ENCODE data around the gene SPRED2.

The SPRED2 gene

DNA sequence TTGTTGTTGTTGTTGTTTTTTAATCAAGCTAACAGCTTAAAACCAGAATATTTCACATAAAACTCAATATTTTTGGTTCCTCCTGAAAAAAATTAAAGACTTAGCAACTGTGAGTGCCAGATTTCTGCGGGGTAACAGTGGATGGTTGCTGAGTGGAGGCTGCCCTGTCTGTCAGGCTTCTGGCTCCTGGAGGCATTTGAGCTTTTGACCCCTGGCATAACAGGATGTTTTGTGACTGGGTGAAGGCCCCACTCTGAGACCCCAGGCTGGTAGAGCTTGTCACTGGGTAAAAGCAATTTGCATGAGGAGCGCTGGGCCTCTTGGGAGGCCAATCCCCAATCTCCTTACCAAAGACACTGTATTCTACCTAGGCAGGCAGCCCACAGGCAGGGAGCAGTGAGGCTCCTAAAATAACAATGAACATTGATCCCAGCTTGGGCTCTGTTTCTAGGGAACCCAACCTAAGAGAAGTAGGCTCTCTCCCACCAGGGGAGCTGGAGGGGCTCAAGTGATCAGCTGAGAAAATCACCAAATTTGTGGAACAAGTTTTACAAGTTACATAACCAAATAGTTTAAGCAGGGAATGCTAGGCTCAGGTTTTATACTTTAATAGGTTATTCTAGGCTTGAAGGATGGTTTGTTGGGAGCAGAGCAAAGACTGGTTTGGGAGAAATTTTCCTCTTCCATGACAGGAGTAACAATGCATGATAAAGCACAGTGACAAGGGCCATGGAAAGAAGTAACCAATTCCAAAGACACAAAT is 5.9 kb upstream of the SPRED2 start:
- Histone ChIP-seq H3K27me3 (ENCODE audit: low read depth, low read length) (no peaks in the 10 kb centered on the region), H3K4me3 (ENCODE audit: low read depth in 1 of 2, low read length in 2 of 2) (no peak overlapping the region), H3K4me1 (ENCODE audit: control insufficient read depth in 1 of 2, insufficient read depth in 2 of 2, low read length in 2 of 2) (peaks cover 5% of the 10 kb centered on the region in 2 donors), H3K9me3 (ENCODE audit: control insufficient read depth in 1 of 2, low read length in 2 of 2) (no peaks in the 10 kb centered on the region), H3K36me3 (ENCODE audit: control insufficient read depth in 1 of 2, insufficient read depth in 2 of 2, low read length in 2 of 2) (peaks cover 0 to 6% of the 10 kb centered on the region in 2 donors), H3K27ac (ENCODE audit: low read length) (no peak overlapping the region)

GRCh38 chr2:65437392-65438135 is 5.2 kb upstream of the SPRED2 start:
- Histone ChIP-seq H3K9me3 (ENCODE audit: control insufficient read depth in 1 of 2, low read length in 2 of 2) (no peaks in the 10 kb centered on the region), H3K27me3 (ENCODE audit: low read depth, low read length) (no peaks in the 10 kb centered on the region), H3K36me3 (ENCODE audit: control insufficient read depth in 1 of 2, insufficient read depth in 2 of 2, low read length in 2 of 2) (peaks cover 0 to 6% of the 10 kb centered on the region in 2 donors), H3K27ac (ENCODE audit: low read length) (peak overlapping the region; percentile 87), H3K4me3 (ENCODE audit: low read depth in 1 of 2, low read length in 2 of 2) (no peak overlapping the region), H3K4me1 (ENCODE audit: control insufficient read depth in 1 of 2, insufficient read depth in 2 of 2, low read length in 2 of 2) (peaks cover 5% of the 10 kb centered on the region in 2 donors)

GRCh38 chr2:65436824-65437221 is 4.4 kb upstream of the SPRED2 start:
- Histone ChIP-seq H3K36me3 (ENCODE audit: control insufficient read depth in 1 of 2, insufficient read depth in 2 of 2, low read length in 2 of 2) (peaks cover 0 to 6% of the 10 kb centered on the region in 2 donors), H3K4me3 (ENCODE audit: low read depth in 1 of 2, low read length in 2 of 2) (peak overlapping the region; percentile 66 to 81), H3K27ac (ENCODE audit: low read length) (peak overlapping the region; percentile 87), H3K27me3 (ENCODE audit: low read depth, low read length) (no peaks in the 10 kb centered on the region), H3K9me3 (ENCODE audit: control insufficient read depth in 1 of 2, low read length in 2 of 2) (no peaks in the 10 kb centered on the region), H3K4me1 (ENCODE audit: control insufficient read depth in 1 of 2, insufficient read depth in 2 of 2, low read length in 2 of 2) (peaks cover 5% of the 10 kb centered on the region in 2 donors)

DNA sequence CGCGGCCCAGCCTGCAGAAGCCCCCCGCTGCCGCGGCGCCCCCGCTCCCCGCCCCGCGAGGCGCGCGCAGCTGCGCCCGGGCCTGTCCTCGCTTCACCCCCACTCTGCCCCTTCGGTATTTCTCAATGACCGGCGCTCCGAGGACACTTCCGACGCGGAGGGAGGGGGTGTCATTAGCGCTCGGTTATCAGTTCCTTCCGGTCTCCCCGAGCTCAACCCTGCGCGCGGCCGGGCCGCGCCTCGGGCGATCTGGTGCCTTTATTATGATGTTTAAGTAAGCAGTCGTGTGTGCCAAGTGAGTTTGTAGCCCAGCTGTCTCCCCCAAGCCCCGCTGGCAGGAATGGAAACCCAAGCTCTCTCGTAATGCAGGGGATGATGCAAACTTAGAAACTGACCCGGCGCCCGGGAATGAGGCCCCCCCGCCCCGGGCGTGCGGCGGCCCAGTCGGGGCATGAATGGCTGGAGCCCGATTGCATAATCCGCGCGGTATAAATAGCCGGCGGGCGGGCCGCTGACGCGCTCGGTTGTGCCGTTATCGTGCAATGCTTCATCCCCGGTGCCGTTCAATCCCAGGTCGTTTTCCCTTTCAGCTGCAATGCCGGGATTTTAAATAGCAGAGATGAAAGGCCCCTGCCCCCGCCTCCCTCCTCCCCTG is 3.9 kb upstream of the SPRED2 start:
- Histone ChIP-seq H3K4me3 (ENCODE audit: low read depth in 1 of 2, low read length in 2 of 2) (peak overlapping the region; percentile 66 to 81), H3K27ac (ENCODE audit: low read length) (peak overlapping the region; percentile 87), H3K9me3 (ENCODE audit: control insufficient read depth in 1 of 2, low read length in 2 of 2) (no peaks in the 10 kb centered on the region), H3K4me1 (ENCODE audit: control insufficient read depth in 1 of 2, insufficient read depth in 2 of 2, low read length in 2 of 2) (peaks cover 5% of the 10 kb centered on the region in 2 donors), H3K27me3 (ENCODE audit: low read depth, low read length) (no peaks in the 10 kb centered on the region), H3K36me3 (ENCODE audit: control insufficient read depth in 1 of 2, insufficient read depth in 2 of 2, low read length in 2 of 2) (peaks cover 0 to 6% of the 10 kb centered on the region in 2 donors)

DNA sequence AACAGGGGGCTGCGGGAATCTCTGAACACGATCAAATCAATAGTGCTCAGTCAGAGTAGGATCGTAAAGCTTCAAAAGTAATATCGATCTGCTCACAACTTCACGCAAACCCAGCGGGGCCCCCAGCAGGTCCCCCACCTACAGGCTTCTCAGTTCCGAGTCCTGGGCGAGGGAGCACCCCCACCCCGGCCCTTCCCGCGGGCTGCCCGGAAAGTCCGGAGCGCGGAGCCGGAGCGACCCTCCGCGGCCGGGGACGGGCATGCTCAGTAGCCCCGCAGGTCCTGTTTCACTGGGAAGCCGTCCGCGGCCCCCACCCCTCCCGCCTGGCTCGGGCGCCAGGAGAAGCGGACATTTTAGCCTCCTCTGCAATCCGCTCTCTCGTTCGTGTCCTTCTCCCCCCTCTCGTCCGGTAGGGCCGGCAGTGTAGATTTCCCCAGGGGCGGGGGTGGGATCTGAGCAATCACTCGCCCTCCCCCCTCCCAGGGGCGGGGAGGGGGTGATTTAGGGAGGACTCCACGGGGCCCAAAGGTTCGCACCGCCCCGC is 3.3 kb upstream of the SPRED2 start:
- Histone ChIP-seq H3K27me3 (ENCODE audit: low read depth, low read length) (no peaks in the 10 kb centered on the region), H3K4me3 (ENCODE audit: low read depth in 1 of 2, low read length in 2 of 2) (peak overlapping the region; percentile 66 to 81), H3K36me3 (ENCODE audit: control insufficient read depth in 1 of 2, insufficient read depth in 2 of 2, low read length in 2 of 2) (peaks cover 0 to 6% of the 10 kb centered on the region in 2 donors), H3K9me3 (ENCODE audit: control insufficient read depth in 1 of 2, low read length in 2 of 2) (no peaks in the 10 kb centered on the region), H3K4me1 (ENCODE audit: control insufficient read depth in 1 of 2, insufficient read depth in 2 of 2, low read length in 2 of 2) (peaks cover 5% of the 10 kb centered on the region in 2 donors), H3K27ac (ENCODE audit: low read length) (peak overlapping the region; percentile 87)

DNA sequence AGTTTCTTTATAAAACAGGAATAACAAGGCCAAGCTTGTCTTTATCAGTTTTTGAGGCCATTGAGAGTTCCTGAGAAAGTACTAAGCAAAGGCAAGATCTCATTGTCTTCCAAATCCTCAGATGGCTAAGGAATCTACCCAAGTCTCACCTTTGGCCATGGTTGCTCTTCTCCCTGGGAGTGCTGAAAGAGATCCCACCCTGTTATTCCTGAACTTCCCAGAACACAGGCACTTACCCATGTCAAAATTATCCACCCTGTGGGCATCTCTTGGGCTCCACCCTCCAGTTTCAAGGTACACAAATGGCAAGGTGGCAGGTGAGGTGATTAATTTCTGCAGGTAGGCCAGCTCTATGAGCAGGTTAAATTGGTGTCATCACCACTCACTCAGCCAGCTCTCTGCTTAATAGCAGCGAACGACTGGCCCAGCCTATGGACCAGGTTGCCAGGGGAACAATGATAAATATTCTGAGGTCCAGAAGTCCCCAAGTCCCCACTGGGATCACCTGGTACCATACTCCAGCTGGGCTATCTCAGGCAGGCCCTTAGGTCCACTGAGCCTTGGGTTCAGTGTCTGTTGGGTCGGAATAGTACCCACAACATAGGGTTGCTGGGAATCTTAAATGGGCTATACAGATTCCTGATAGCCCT is 2.3 kb upstream of the SPRED2 start:
- Histone ChIP-seq H3K36me3 (ENCODE audit: control insufficient read depth in 1 of 2, insufficient read depth in 2 of 2, low read length in 2 of 2) (peaks cover 0 to 6% of the 10 kb centered on the region in 2 donors), H3K4me1 (ENCODE audit: control insufficient read depth in 1 of 2, insufficient read depth in 2 of 2, low read length in 2 of 2) (peaks cover 5 to 13% of the 10 kb centered on the region in 2 donors), H3K9me3 (ENCODE audit: control insufficient read depth in 1 of 2, low read length in 2 of 2) (no peaks in the 10 kb centered on the region), H3K27me3 (ENCODE audit: low read depth, low read length) (no peaks in the 10 kb centered on the region), H3K27ac (ENCODE audit: low read length) (no peak overlapping the region), H3K4me3 (ENCODE audit: low read depth in 1 of 2, low read length in 2 of 2) (peak overlapping the region in 1 of 2 donors; percentile 66)

DNA sequence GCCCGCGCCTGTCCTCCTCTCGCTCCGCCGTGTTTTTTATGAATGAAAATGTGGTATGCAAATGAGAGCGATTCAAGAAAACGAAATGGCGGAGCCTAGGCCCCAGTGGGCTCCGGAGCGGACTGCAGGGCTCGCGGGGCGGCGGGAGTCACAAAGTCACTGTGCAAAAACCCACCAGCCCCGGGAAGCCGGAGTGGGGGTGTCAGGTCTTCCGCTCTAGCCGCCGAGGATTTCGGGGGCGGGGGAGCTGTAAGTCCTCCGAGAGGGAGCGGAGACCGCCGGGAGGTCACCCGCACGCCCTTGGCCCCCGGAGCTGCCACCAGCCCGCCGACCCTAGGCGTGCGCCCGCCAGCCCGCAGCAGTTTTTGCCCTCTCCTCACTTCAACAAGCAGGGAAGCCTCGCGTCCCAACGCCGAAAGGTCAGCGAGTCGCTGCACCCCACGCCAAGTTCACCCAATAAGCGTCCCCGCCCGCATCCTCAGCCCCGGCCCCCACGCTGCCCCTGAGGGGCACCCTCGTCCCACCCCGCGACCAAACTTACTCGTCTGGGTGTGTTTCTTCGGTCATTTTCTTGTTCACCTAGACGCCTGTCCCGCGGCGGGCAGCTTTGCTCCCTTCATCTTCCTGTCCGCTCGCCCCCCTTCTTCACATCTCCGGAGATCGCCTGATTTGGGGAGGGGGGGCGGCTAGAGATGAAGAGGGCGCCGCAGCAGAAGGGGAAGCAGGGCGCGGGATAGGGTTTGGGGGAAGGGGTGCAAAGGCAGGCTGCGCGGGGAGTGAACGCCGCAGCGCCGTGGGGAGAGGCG is 775 bp downstream of the SPRED2 start:
- H3K4me3 ChIP-seq (ENCODE audit: low read depth in 1 of 2, low read length in 2 of 2) = peak overlapping the region; percentile 74 to 88
- H3K27me3 ChIP-seq (ENCODE audit: low read depth, low read length) = no peaks in the 10 kb centered on the region
- peaks cover 0 to 16% of the 10 kb centered on the region in 2 donors for H3K4me1 ChIP-seq (ENCODE audit: control insufficient read depth in 1 of 2, insufficient read depth in 2 of 2, low read length in 2 of 2)

DNA sequence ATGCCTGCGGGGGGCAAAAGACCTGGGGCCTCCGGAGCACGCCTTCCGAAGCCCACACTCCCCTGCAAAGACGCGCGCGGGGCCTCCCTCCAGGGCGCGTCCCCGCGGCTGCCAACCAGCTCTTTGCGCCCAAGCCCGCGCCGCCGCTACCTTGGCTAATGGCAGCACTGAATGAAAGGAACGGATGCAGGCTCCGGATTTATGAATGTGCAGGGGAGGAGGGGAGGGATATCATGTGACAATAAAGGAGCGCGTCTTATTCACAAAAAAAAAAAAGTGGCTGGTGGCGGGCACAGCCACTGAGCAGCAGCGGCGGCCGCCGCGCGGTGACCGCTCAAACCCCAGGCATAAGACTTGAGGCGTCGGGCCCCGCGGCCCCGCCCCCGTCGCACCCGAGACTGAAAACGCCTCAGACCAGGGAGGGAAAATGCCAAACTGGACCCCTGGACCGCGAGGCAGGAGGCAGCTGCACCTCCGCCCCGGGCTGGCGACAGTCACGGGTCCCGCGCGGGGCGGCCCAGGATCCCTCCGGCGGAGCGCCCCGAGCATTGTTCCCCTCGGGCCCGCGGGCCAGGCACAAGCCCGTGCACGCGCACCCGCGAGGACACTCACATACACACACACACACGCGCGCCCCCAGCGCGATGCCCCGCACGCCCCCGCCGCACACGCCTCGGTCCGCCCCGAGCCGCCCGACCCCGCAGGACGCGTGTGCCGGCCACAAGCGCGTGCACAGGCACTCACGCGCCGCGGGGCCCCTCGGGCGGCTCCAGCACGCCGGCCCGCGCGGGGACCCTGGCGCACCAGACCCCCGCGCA is 1.6 kb downstream of the SPRED2 start:
- Histone ChIP-seq H3K36me3 (ENCODE audit: control insufficient read depth in 1 of 2, insufficient read depth in 2 of 2, low read length in 2 of 2) (no peaks in the 10 kb centered on the region), H3K27me3 (ENCODE audit: low read depth, low read length) (no peaks in the 10 kb centered on the region), H3K27ac (ENCODE audit: low read length) (peak overlapping the region; percentile 56), H3K9me3 (ENCODE audit: control insufficient read depth in 1 of 2, low read length in 2 of 2) (no peaks in the 10 kb centered on the region), H3K4me3 (ENCODE audit: low read depth in 1 of 2, low read length in 2 of 2) (peak overlapping the region; percentile 74 to 88), H3K4me1 (ENCODE audit: control insufficient read depth in 1 of 2, insufficient read depth in 2 of 2, low read length in 2 of 2) (peaks cover 0 to 16% of the 10 kb centered on the region in 2 donors)

More for the DNA sequence above, 775 bp downstream of the SPRED2 start:
- H3K27ac ChIP-seq (ENCODE audit: low read length) = peak overlapping the region; percentile 56
- no peaks in the 10 kb centered on the region for H3K9me3 ChIP-seq (ENCODE audit: control insufficient read depth in 1 of 2, low read length in 2 of 2)
- H3K36me3 ChIP-seq (ENCODE audit: control insufficient read depth in 1 of 2, insufficient read depth in 2 of 2, low read length in 2 of 2) = peaks cover 0 to under 1% of the 10 kb centered on the region in 2 donors

- H3K27me3 ChIP-seq (ENCODE audit: low read depth, low read length) = no peaks in the 10 kb centered on the region
- H3K27ac ChIP-seq (ENCODE audit: low read length) = peak overlapping the region; percentile 19
- H3K9me3 ChIP-seq (ENCODE audit: control insufficient read depth in 1 of 2, low read length in 2 of 2) = no peaks in the 10 kb centered on the region
- peaks cover 0 to 14% of the 10 kb centered on the region in 2 donors for H3K4me1 ChIP-seq (ENCODE audit: control insufficient read depth in 1 of 2, insufficient read depth in 2 of 2, low read length in 2 of 2)
- H3K4me3 ChIP-seq (ENCODE audit: low read depth in 1 of 2, low read length in 2 of 2) = peak overlapping the region; percentile 74 to 88
- no peaks in the 10 kb centered on the region for H3K36me3 ChIP-seq (ENCODE audit: control insufficient read depth in 1 of 2, insufficient read depth in 2 of 2, low read length in 2 of 2)
Measured at GRCh38 chr2:65429786-65430602, 2.4 kb downstream of the SPRED2 start.

All from muscle layer of duodenum (tissue), 2 donors.